ENCODE results near the gene TFRC. TPM values are rescaled to one million over a fixed set of nuclear protein-coding genes. Genes with fewer than 3 reads are reported as not detected.
"Not testable (repeated sequence)": the region's sequence is repeated elsewhere in the genome, so short reads cannot be mapped to it uniquely, and the experiment has no call there.

TFRC gene
- total and polyA plus RNA-seq, 7 donors: 36.2 to 208 (median 64.9) TPM

GRCh38 chr3:196003611-196004010 lies 78.3 kb downstream of the TFRC start:
- no peaks in the 10 kb centered on the region for H3K9me3 ChIP-seq
- H3K27me3 ChIP-seq (ENCODE audit: insufficient read depth in 3 of 3, low read length in 2 of 3): peaks cover 0 to 2% (median 2%) of the 10 kb centered on the region in 3 donors
- 90 to 95% (median 90%) methylated on average over 12 of the region's 12 CpGs for WGBS, 3 donors
- no peaks in the 10 kb centered on the region for H3K36me3 ChIP-seq (ENCODE audit: insufficient read depth in 1 of 2, low read depth in 1 of 2)
- ATAC-seq: no peak
- intact Hi-C loops (cut with DNase I): no loop called here
- DNase-seq: no peak
- no peaks in the 10 kb centered on the region for H3K4me1 ChIP-seq
- TF ChIP-seq CTCF (IDR thresholded peaks at IDR 0.05): no peak
- no peak overlapping the region for H3K4me3 ChIP-seq
- H3K27ac ChIP-seq: no peak overlapping the region

GRCh38 chr3:196002721-196003120 lies 79.2 kb downstream of the TFRC start:
- 93 to 94% (median 94%) methylated on average over 6 of the region's 6 CpGs for WGBS, 3 donors

GRCh38 chr3:196001240-196001639 lies 80.7 kb downstream of the TFRC start:
- H3K9me3 ChIP-seq; H3K27me3 ChIP-seq (ENCODE audit: insufficient read depth in 3 of 3, low read length in 2 of 3); H3K27ac ChIP-seq; H3K36me3 ChIP-seq (ENCODE audit: insufficient read depth in 1 of 2, low read depth in 1 of 2); H3K4me1 ChIP-seq; ATAC-seq; DNase-seq; intact Hi-C loops (cut with DNase I); H3K4me3 ChIP-seq: not testable (repeated sequence)
- 88 to 92% (median 92%) methylated on average over 7 of the region's 7 CpGs for WGBS, 3 donors

More at GRCh38 chr3:196002721-196003120, 79.2 kb downstream of the TFRC start:
- DNase-seq; H3K4me3 ChIP-seq; H3K36me3 ChIP-seq (ENCODE audit: insufficient read depth in 1 of 2, low read depth in 1 of 2); H3K27ac ChIP-seq; H3K27me3 ChIP-seq (ENCODE audit: insufficient read depth in 3 of 3, low read length in 2 of 3); H3K4me1 ChIP-seq; H3K9me3 ChIP-seq; intact Hi-C loops (cut with DNase I); ATAC-seq: not testable (repeated sequence)

GRCh38 chr3:196000360-196000950 lies 81.4 kb downstream of the TFRC start:
- H3K4me1 ChIP-seq; H3K9me3 ChIP-seq; ATAC-seq; H3K4me3 ChIP-seq; H3K36me3 ChIP-seq (ENCODE audit: insufficient read depth in 1 of 2, low read depth in 1 of 2); H3K27me3 ChIP-seq (ENCODE audit: insufficient read depth in 3 of 3, low read length in 2 of 3); H3K27ac ChIP-seq; intact Hi-C loops (cut with DNase I): not testable (repeated sequence)
- peak in 1 of 2 donors; percentile 60 for DNase-seq
- WGBS, 3 donors: 39 to 55% (median 46%) methylated on average over 12 to 15 of the region's 15 CpGs

- DNase-seq (no peak), ATAC-seq (no peak)
- WGBS, 3 donors: 60 to 71% (median 70%) methylated on average over 8 of the region's 8 CpGs
- no peak for TF ChIP-seq CTCF (IDR thresholded peaks at IDR 0.05)
- Histone ChIP-seq H3K36me3 (ENCODE audit: insufficient read depth in 1 of 2, low read depth in 1 of 2) (no peaks in the 10 kb centered on the region), H3K9me3 (no peaks in the 10 kb centered on the region), H3K27ac (no peak overlapping the region), H3K4me1 (no peaks in the 10 kb centered on the region), H3K4me3 (no peak overlapping the region), H3K27me3 (ENCODE audit: insufficient read depth in 3 of 3, low read length in 2 of 3) (peaks cover 0 to 2% (median 2%) of the 10 kb centered on the region in 3 donors)
- intact Hi-C loops (cut with DNase I): no loop called here
Observed at GRCh38 chr3:195999896-196000295, 82.0 kb downstream of the TFRC start.

Other genes starting within 250 kb of the TFRC start
- gene TNK2, start 173.5 kb downstream of the TFRC start, total RNA-seq: 100 to 1,000 TPM in 1 of 4 donors, 10 to 100 TPM in 3; 41.7 to 322 (median 77.6) TPM
- gene TNK2, start 173.5 kb downstream of the TFRC start, polyA plus RNA-seq: 10 to 100 TPM; 37.1 to 67.1 (median 52.2) TPM
- 1 to 10 TPM in 1 of 4 donors, under 1 TPM in 2, not detected in 1; 0.38 to 1.1 (median 0.43) TPM for gene ZDHHC19, start 129.3 kb upstream of the TFRC start, total RNA-seq
- gene ZDHHC19, start 129.3 kb upstream of the TFRC start, polyA plus RNA-seq: under 1 TPM in 2 of 3 donors, not detected in 1; 0.25 to 0.34 TPM
- under 1 TPM in 1 of 4 donors, not detected in 3; 0.39 TPM for gene SLC51A, start 134.4 kb upstream of the TFRC start, total RNA-seq
- under 1 TPM; 0.31 to 0.44 (median 0.40) TPM for gene SLC51A, start 134.4 kb upstream of the TFRC start, polyA plus RNA-seq
- gene PCYT1A, start 205.6 kb upstream of the TFRC start, total RNA-seq: 10 to 100 TPM; 58.8 to 98.4 (median 70.0) TPM
- gene PCYT1A, start 205.6 kb upstream of the TFRC start, polyA plus RNA-seq: 10 to 100 TPM; 28.4 to 88.2 (median 35.6) TPM
- 1 to 10 TPM in 2 of 4 donors, under 1 TPM in 1, not detected in 1; 0.44 to 3.2 (median 2.3) TPM for gene DYNLT2B, start 236.2 kb upstream of the TFRC start, total RNA-seq
- 1 to 10 TPM; 1.9 to 6.1 (median 3.1) TPM for gene DYNLT2B, start 236.2 kb upstream of the TFRC start, polyA plus RNA-seq

All from psoas muscle (tissue), 8 donors.